ENCODE data around the gene FEM1A.
"Not testable (repeated sequence)": the region's sequence is repeated elsewhere in the genome, so short reads cannot be mapped to it uniquely, and the experiment has no call there.

FEM1A gene

GRCh38 chr19:4775627-4776152 lies 15.8 kb upstream of the FEM1A start:
- no peak for DNase-seq

GRCh38 chr19:4776436-4777211 lies 14.9 kb upstream of the FEM1A start:
- DNase-seq = no peak

GRCh38 chr19:4778124-4778523 lies 13.4 kb upstream of the FEM1A start:
- DNase-seq = not testable (repeated sequence)

- DNase-seq = no peak
Observed at GRCh38 chr19:4780860-4781259, 10.7 kb upstream of the FEM1A start.

GRCh38 chr19:4781801-4782200 lies 9.7 kb upstream of the FEM1A start:
- no peak for DNase-seq

- DNase-seq = not testable (repeated sequence)
Observed at GRCh38 chr19:4786412-4787016, 5.0 kb upstream of the FEM1A start.

- not testable (repeated sequence) for DNase-seq
Observed at GRCh38 chr19:4792019-4792865, 708 bp downstream of the FEM1A start.

GRCh38 chr19:4792866-4793195 lies 1.3 kb downstream of the FEM1A start:
- not testable (repeated sequence) for DNase-seq

- DNase-seq = not testable (repeated sequence)
Observed at GRCh38 chr19:4793278-4793677, 1.7 kb downstream of the FEM1A start.

- DNase-seq = no peak
Observed at GRCh38 chr19:4794971-4795370, 3.4 kb downstream of the FEM1A start.

GRCh38 chr19:4795400-4795799 lies 3.9 kb downstream of the FEM1A start:
- DNase-seq = no peak

GRCh38 chr19:4800591-4801081 lies 9.1 kb downstream of the FEM1A start:
- no peak for DNase-seq

- no peak for DNase-seq
Observed at GRCh38 chr19:4801085-4801619, 9.6 kb downstream of the FEM1A start.

GRCh38 chr19:4802711-4803110 lies 11.2 kb downstream of the FEM1A start:
- no peak for DNase-seq

- peak; percentile 64 for DNase-seq
Observed at GRCh38 chr19:4803736-4804695, 12.5 kb downstream of the FEM1A start.

- not testable (repeated sequence) for DNase-seq
Observed at GRCh38 chr19:4805140-4805539, 13.6 kb downstream of the FEM1A start.

GRCh38 chr19:4806384-4806783 lies 14.8 kb downstream of the FEM1A start:
- no peak for DNase-seq

- no peak for DNase-seq
Observed at GRCh38 chr19:4807188-4807587, 15.7 kb downstream of the FEM1A start.

- peak; percentile 68 for DNase-seq
Observed at GRCh38 chr19:4811328-4812131, 20.0 kb downstream of the FEM1A start.

- peak; percentile 88 for DNase-seq
Observed at GRCh38 chr19:4814625-4815425, 23.3 kb downstream of the FEM1A start.

Measured in fibroblast of skin of scalp (primary cell).